GM23338 (cell line): ENCODE results near the gene ETV3. TPM values are rescaled to one million over a fixed set of nuclear protein-coding genes. Genes with fewer than 3 reads are reported as not detected.

ENCODE experiments used
- ATAC-seq: fragments of 200-7000 bp; cut with Tn5 transposase; 3 replicates; pipeline ENCODE4 v1.9.1; 2020
- DNase-seq: peaks from one replicate; pipeline ENCODE4 v3.0.0-alpha.2; 2015; ENCODE audit warnings: low spot score
- H2AFZ ChIP-seq: fragments of 200-600 bp; sonication (generic); 2 replicates; pipeline ENCODE4 v1.8.0; 2016; ENCODE audit warnings: antibody characterized with exemption, mild to moderate bottlenecking, moderate library complexity
- H3F3A ChIP-seq: fragments of 200-600 bp; sonication (generic); replicated peaks from 2 replicates; pipeline ENCODE4 v1.8.0; 2017; ENCODE audit warnings: antibody characterized with exemption, mixed run types, low read depth
- H3K27ac ChIP-seq: fragments of 200-600 bp; sonication (generic); 2 replicates; pipeline ENCODE4 v1.6.1; 2016; ENCODE audit warnings: low read depth
- H3K27me3 ChIP-seq: fragments of 200-600 bp; sonication (generic); 2 replicates; pipeline ENCODE4 v1.8.0; 2016; ENCODE audit warnings: mild to moderate bottlenecking, mixed run types, moderate library complexity; ENCODE audit not compliant: insufficient read depth
- H3K36me3 ChIP-seq: fragments of 200-600 bp; sonication (generic); 2 replicates; pipeline ENCODE4 v1.8.0; 2016; ENCODE audit warnings: mild to moderate bottlenecking; ENCODE audit not compliant: insufficient read depth
- H3K4me1 ChIP-seq: fragments of 200-600 bp; sonication (generic); 2 replicates; pipeline ENCODE4 v1.8.0; 2016; ENCODE audit warnings: mild to moderate bottlenecking, moderate library complexity; ENCODE audit not compliant: insufficient read depth
- H3K4me2 ChIP-seq: fragments of 200-600 bp; sonication (generic); 2 replicates; pipeline ENCODE4 v1.7.1; 2017; ENCODE audit warnings: mixed run types
- H3K4me3 ChIP-seq: fragments of 200-600 bp; sonication (generic); 2 replicates; pipeline ENCODE4 v1.6.1; 2016; ENCODE audit warnings: mixed run types
- H3K79me2 ChIP-seq: fragments of 200-600 bp; sonication (generic); replicated peaks from 2 replicates; pipeline ENCODE4 v1.8.0; 2017; ENCODE audit warnings: mild to moderate bottlenecking; ENCODE audit not compliant: insufficient read depth
- H3K9me2 ChIP-seq: fragments of 200-600 bp; sonication (generic); 2 replicates; pipeline ENCODE4 v1.8.0; 2017; ENCODE audit not compliant: insufficient read depth
- H4K20me1 ChIP-seq: fragments of 200-600 bp; sonication (generic); replicated peaks from 2 replicates; pipeline ENCODE4 v1.8.0; 2017; ENCODE audit warnings: mild to moderate bottlenecking; ENCODE audit not compliant: insufficient read depth
- H3K27ac Mint-ChIP-seq: 2 replicates; pipeline ENCODE4 v1.8.0; 2020; ENCODE audit warnings: inconsistent platforms, mild to moderate bottlenecking, moderate library complexity, mixed read lengths
- H3K27me3 Mint-ChIP-seq: 3 replicates; pipeline ENCODE4 v1.8.0; 2022; ENCODE audit warnings: low read depth, mild to moderate bottlenecking, moderate library complexity, mixed read lengths, inconsistent platforms; ENCODE audit not compliant: insufficient read depth, poor library complexity
- H3K36me3 Mint-ChIP-seq: 3 replicates; pipeline ENCODE4 v1.8.0; 2021; ENCODE audit warnings: low read depth, mild to moderate bottlenecking, inconsistent platforms, moderate library complexity, mixed read lengths
- H3K4me1 Mint-ChIP-seq: 3 replicates; pipeline ENCODE4 v1.8.0; 2020; ENCODE audit warnings: mild to moderate bottlenecking, inconsistent platforms, mixed read lengths
- H3K4me3 Mint-ChIP-seq: 3 replicates; pipeline ENCODE4 v1.8.0; 2021; ENCODE audit warnings: moderate library complexity, mild to moderate bottlenecking, inconsistent platforms, mixed read lengths
- H3K9me3 Mint-ChIP-seq: 3 replicates; pipeline ENCODE4 v1.8.0; 2020; ENCODE audit warnings: moderate library complexity, mild to moderate bottlenecking, inconsistent platforms, mixed read lengths
- CREB1 ChIP-seq: fragments of 250-450 bp; sonication (Bioruptor Pico); IDR thresholded peaks from 2 replicates; pipeline ENCODE4 v1.5.0; 2020; ENCODE audit warnings: low read depth, mild to moderate bottlenecking, moderate library complexity
- EZH2 ChIP-seq: fragments of 200-600 bp; sonication (generic); IDR thresholded peaks from one replicate; pipeline ENCODE4 v1.8.0; 2017; ENCODE audit warnings: antibody characterized with exemption, mild to moderate bottlenecking, low read depth; ENCODE audit not compliant: unreplicated experiment
- EZH2phosphoT487 ChIP-seq: fragments of 200-600 bp; sonication (generic); IDR thresholded peaks from one replicate; pipeline ENCODE4 v1.8.1; 2018; ENCODE audit warnings: antibody characterized with exemption; ENCODE audit not compliant: unreplicated experiment
- JUNB ChIP-seq: IDR thresholded peaks from one replicate; pipeline ENCODE4 v1.6.1; 2016; ENCODE audit warnings: antibody characterized with exemption; ENCODE audit not compliant: unreplicated experiment
- NANOG ChIP-seq: IDR thresholded peaks from 2 replicates; pipeline ENCODE4 v1.6.1; 2016; ENCODE audit warnings: antibody characterized with exemption, borderline replicate concordance
- POLR2AphosphoS5 ChIP-seq: IDR thresholded peaks from 2 replicates; pipeline ENCODE4 v1.6.1; 2016; ENCODE audit warnings: antibody characterized with exemption, low read depth
- STAT1 ChIP-seq: IDR thresholded peaks from one replicate; pipeline ENCODE4 v1.6.1; 2016; ENCODE audit warnings: antibody characterized with exemption; ENCODE audit not compliant: unreplicated experiment
- ZNF114 ChIP-seq: fragments of 250-450 bp; sonication (Bioruptor Pico); IDR thresholded peaks from 2 replicates; pipeline ENCODE4 v1.5.0; 2020; ENCODE audit warnings: mild to moderate bottlenecking, moderate library complexity
- ZNF331 ChIP-seq: fragments of 250-450 bp; sonication (Bioruptor Pico); IDR thresholded peaks from 2 replicates; pipeline ENCODE4 v1.5.0; 2020; ENCODE audit warnings: low read depth, mild to moderate bottlenecking, moderate library complexity
- polyA plus RNA-seq: library from polyadenylated mRNA; unstranded; fragments of >200 nt; fragmentation: Nextera tagmentation; extraction: Ambion mirVana; gene quantifications from 2 replicates; pipeline ENCODE4 v1.2.1, GENCODE V29; 2016
- total RNA-seq: library from RNA; depleted of rRNA; stranded (reverse); fragments of >200 nt; shearing (Covaris generic); gene quantifications from 2 replicates; pipeline ENCODE4 v1.2.3, GENCODE V29; 2014
- TF ChIP-seq, protein P1 (sequence below): fragments of 250-450 bp; sonication (Bioruptor Pico); IDR thresholded peaks from 2 replicates; pipeline ENCODE4 v1.5.0; 2020; ENCODE audit warnings: mild to moderate bottlenecking, moderate library complexity
- TF ChIP-seq, protein P2 (sequence below): IDR thresholded peaks from 2 replicates; pipeline ENCODE4 v1.6.1; 2016; ENCODE audit warnings: antibody characterized with exemption
- TF ChIP-seq, protein P3 (sequence below), 2 experiments: fragments of 200-600 bp in 1 of 2; sonication (generic) in 1 of 2; conservative IDR thresholded peaks; 2 replicates each; pipeline versions ENCODE4 v1.5.1 to v1.6.1; 2016 to 2017; ENCODE audit warnings: antibody characterized with exemption in 2 of 2, low read depth in 2 of 2, mild to moderate bottlenecking in 2 of 2, moderate library complexity in 1 of 2
- TF ChIP-seq, protein P4 (sequence below): IDR thresholded peaks from one replicate; pipeline ENCODE4 v1.6.1; 2018; ENCODE audit warnings: antibody characterized with exemption; ENCODE audit not compliant: unreplicated experiment

The ETV3 gene
- total and polyA plus RNA-seq, 2 experiments from 2014 or later = 8.1 to 19.6 TPM

DNA sequence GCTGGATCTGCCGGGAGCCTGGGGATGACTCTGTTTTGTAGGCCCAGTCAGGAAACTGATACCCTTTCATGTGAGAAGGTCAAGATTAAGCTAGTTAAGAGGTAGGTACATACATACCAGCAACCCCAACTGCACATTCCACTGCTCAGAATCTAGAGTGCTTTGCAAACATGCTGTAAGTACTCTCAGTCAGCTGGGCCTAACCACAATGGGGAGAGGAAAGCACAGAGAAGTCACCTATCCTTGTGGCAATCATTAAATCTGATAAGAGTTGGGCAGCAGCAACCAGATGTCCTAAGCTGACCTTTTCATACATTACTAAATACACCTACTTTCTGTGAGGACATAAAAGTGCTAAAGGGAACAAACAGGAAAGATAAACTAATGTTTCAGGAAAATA lies 2.5 kb downstream of the ETV3 start:
- Histone ChIP-seq H3K4me3 (no peak overlapping the region), H3K4me1 (peaks cover 29% of the 10 kb centered on the region), H3K79me2 (peaks cover 23% of the 10 kb centered on the region), H3K9me2 (no peaks in the 10 kb centered on the region), H3K36me3 (peaks cover 42% of the 10 kb centered on the region), H3K27me3 (no peaks in the 10 kb centered on the region), H3F3A (peaks cover 5% of the 10 kb centered on the region; the same call in 1 of the 2 replicates), H3K27ac (no peak overlapping the region), H4K20me1 (peaks cover 27% of the 10 kb centered on the region), H3K4me2 (no peak overlapping the region), H2AFZ (no peak overlapping the region)
- H3K27me3 Mint-ChIP-seq = peaks cover 9% of the 10 kb centered on the region
- no peaks in the 10 kb centered on the region for H3K9me3 Mint-ChIP-seq
- no peak for ATAC-seq
- no peak overlapping the region for H3K4me3 Mint-ChIP-seq
- no peak overlapping the region for H3K27ac Mint-ChIP-seq
- H3K36me3 Mint-ChIP-seq = peaks cover 56% of the 10 kb centered on the region
- TF ChIP-seq ZNF114 (CRISPR knock-in tag) (no peak), CREB1 (CRISPR knock-in tag) (no peak), POLR2AphosphoS5 (no peak), ZNF331 (no peak), JUNB (no peak), NANOG (no peak), STAT1 (no peak), EZH2 (no peak), EZH2phosphoT487 (no peak)
- TF ChIP-seq, protein P1, sequence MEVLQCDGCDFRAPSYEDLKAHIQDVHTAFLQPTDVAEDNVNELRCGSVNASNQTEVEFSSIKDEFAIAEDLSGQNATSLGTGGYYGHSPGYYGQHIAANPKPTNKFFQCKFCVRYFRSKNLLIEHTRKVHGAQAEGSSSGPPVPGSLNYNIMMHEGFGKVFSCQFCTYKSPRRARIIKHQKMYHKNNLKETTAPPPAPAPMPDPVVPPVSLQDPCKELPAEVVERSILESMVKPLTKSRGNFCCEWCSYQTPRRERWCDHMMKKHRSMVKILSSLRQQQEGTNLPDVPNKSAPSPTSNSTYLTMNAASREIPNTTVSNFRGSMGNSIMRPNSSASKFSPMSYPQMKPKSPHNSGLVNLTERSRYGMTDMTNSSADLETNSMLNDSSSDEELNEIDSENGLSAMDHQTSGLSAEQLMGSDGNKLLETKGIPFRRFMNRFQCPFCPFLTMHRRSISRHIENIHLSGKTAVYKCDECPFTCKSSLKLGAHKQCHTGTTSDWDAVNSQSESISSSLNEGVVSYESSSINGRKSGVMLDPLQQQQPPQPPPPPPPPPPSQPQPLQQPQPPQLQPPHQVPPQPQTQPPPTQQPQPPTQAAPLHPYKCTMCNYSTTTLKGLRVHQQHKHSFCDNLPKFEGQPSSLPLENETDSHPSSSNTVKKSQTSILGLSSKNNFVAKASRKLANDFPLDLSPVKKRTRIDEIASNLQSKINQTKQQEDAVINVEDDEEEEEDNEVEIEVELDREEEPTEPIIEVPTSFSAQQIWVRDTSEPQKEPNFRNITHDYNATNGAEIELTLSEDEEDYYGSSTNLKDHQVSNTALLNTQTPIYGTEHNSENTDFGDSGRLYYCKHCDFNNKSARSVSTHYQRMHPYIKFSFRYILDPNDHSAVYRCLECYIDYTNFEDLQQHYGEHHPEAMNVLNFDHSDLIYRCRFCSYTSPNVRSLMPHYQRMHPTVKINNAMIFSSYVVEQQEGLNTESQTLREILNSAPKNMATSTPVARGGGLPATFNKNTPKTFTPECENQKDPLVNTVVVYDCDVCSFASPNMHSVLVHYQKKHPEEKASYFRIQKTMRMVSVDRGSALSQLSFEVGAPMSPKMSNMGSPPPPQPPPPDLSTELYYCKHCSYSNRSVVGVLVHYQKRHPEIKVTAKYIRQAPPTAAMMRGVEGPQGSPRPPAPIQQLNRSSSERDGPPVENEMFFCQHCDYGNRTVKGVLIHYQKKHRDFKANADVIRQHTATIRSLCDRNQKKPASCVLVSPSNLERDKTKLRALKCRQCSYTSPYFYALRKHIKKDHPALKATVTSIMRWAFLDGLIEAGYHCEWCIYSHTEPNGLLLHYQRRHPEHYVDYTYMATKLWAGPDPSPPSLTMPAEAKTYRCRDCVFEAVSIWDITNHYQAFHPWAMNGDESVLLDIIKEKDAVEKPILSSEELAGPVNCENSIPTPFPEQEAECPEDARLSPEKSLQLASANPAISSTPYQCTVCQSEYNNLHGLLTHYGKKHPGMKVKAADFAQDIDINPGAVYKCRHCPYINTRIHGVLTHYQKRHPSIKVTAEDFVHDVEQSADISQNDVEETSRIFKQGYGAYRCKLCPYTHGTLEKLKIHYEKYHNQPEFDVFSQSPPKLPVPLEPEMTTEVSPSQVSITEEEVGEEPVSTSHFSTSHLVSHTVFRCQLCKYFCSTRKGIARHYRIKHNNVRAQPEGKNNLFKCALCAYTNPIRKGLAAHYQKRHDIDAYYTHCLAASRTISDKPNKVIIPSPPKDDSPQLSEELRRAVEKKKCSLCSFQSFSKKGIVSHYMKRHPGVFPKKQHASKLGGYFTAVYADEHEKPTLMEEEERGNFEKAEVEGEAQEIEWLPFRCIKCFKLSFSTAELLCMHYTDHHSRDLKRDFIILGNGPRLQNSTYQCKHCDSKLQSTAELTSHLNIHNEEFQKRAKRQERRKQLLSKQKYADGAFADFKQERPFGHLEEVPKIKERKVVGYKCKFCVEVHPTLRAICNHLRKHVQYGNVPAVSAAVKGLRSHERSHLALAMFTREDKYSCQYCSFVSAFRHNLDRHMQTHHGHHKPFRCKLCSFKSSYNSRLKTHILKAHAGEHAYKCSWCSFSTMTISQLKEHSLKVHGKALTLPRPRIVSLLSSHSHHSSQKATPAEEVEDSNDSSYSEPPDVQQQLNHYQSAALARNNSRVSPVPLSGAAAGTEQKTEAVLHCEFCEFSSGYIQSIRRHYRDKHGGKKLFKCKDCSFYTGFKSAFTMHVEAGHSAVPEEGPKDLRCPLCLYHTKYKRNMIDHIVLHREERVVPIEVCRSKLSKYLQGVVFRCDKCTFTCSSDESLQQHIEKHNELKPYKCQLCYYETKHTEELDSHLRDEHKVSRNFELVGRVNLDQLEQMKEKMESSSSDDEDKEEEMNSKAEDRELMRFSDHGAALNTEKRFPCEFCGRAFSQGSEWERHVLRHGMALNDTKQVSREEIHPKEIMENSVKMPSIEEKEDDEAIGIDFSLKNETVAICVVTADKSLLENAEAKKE (CRISPR knock-in tag) = no peak
- TF ChIP-seq, protein P2, sequence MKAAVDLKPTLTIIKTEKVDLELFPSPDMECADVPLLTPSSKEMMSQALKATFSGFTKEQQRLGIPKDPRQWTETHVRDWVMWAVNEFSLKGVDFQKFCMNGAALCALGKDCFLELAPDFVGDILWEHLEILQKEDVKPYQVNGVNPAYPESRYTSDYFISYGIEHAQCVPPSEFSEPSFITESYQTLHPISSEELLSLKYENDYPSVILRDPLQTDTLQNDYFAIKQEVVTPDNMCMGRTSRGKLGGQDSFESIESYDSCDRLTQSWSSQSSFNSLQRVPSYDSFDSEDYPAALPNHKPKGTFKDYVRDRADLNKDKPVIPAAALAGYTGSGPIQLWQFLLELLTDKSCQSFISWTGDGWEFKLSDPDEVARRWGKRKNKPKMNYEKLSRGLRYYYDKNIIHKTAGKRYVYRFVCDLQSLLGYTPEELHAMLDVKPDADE = no peak
- TF ChIP-seq, protein P3, sequence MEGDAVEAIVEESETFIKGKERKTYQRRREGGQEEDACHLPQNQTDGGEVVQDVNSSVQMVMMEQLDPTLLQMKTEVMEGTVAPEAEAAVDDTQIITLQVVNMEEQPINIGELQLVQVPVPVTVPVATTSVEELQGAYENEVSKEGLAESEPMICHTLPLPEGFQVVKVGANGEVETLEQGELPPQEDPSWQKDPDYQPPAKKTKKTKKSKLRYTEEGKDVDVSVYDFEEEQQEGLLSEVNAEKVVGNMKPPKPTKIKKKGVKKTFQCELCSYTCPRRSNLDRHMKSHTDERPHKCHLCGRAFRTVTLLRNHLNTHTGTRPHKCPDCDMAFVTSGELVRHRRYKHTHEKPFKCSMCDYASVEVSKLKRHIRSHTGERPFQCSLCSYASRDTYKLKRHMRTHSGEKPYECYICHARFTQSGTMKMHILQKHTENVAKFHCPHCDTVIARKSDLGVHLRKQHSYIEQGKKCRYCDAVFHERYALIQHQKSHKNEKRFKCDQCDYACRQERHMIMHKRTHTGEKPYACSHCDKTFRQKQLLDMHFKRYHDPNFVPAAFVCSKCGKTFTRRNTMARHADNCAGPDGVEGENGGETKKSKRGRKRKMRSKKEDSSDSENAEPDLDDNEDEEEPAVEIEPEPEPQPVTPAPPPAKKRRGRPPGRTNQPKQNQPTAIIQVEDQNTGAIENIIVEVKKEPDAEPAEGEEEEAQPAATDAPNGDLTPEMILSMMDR (conservative IDR thresholded peaks at IDR 0.05; ENCODE audit: low read depth in 2 of 2) = no peak
- TF ChIP-seq, protein P4, sequence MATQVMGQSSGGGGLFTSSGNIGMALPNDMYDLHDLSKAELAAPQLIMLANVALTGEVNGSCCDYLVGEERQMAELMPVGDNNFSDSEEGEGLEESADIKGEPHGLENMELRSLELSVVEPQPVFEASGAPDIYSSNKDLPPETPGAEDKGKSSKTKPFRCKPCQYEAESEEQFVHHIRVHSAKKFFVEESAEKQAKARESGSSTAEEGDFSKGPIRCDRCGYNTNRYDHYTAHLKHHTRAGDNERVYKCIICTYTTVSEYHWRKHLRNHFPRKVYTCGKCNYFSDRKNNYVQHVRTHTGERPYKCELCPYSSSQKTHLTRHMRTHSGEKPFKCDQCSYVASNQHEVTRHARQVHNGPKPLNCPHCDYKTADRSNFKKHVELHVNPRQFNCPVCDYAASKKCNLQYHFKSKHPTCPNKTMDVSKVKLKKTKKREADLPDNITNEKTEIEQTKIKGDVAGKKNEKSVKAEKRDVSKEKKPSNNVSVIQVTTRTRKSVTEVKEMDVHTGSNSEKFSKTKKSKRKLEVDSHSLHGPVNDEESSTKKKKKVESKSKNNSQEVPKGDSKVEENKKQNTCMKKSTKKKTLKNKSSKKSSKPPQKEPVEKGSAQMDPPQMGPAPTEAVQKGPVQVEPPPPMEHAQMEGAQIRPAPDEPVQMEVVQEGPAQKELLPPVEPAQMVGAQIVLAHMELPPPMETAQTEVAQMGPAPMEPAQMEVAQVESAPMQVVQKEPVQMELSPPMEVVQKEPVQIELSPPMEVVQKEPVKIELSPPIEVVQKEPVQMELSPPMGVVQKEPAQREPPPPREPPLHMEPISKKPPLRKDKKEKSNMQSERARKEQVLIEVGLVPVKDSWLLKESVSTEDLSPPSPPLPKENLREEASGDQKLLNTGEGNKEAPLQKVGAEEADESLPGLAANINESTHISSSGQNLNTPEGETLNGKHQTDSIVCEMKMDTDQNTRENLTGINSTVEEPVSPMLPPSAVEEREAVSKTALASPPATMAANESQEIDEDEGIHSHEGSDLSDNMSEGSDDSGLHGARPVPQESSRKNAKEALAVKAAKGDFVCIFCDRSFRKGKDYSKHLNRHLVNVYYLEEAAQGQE = no peak
- peaks cover 35% of the 10 kb centered on the region for H3K4me1 Mint-ChIP-seq
- no peak for DNase-seq
